ENCODE data around the gene EID2. TPM values are rescaled to one million over a fixed set of nuclear protein-coding genes. Genes with fewer than 3 reads are reported as not detected.

EID2 gene
- total and polyA plus RNA-seq, 12 donors = 13.9 to 32.9 (median 25.9) TPM

- 67 to 75% (median 72%) methylated on average over 3 to 5 of the region's 5 CpGs for WGBS, 4 donors
- Histone ChIP-seq H3K36me3 (replicated peaks in 1 of 2) (peaks cover 0 to 4% of the 10 kb centered on the region in 2 donors), H3K4me1 (replicated peaks in 1 of 2) (peaks cover 0 to 11% of the 10 kb centered on the region in 2 donors), H3K27ac (no peak overlapping the region), H3K9me3 (replicated peaks in 1 of 3) (no peaks in the 10 kb centered on the region), H3K4me3 (no peak overlapping the region), H3K27me3 (peaks cover 28% of the 10 kb centered on the region)
- intact Hi-C loops (cut with DNase I) = no loop called here
- no peak for TF ChIP-seq POLR2A (IDR thresholded peaks at IDR 0.05)
- TF ChIP-seq, protein P1, sequence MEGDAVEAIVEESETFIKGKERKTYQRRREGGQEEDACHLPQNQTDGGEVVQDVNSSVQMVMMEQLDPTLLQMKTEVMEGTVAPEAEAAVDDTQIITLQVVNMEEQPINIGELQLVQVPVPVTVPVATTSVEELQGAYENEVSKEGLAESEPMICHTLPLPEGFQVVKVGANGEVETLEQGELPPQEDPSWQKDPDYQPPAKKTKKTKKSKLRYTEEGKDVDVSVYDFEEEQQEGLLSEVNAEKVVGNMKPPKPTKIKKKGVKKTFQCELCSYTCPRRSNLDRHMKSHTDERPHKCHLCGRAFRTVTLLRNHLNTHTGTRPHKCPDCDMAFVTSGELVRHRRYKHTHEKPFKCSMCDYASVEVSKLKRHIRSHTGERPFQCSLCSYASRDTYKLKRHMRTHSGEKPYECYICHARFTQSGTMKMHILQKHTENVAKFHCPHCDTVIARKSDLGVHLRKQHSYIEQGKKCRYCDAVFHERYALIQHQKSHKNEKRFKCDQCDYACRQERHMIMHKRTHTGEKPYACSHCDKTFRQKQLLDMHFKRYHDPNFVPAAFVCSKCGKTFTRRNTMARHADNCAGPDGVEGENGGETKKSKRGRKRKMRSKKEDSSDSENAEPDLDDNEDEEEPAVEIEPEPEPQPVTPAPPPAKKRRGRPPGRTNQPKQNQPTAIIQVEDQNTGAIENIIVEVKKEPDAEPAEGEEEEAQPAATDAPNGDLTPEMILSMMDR (IDR thresholded peaks at IDR 0.05) = no peak
- no peak for DNase-seq
Measured at GRCh38 chr19:39496063-39496462, 43.9 kb downstream of the EID2 start.

GRCh38 chr19:39494661-39495060, 45.3 kb downstream of the EID2 start:
- intact Hi-C loops (cut with DNase I) = no loop called here
- TF ChIP-seq, protein P1 (IDR thresholded peaks at IDR 0.05) = no peak
- no peak for TF ChIP-seq POLR2A (IDR thresholded peaks at IDR 0.05)
- DNase-seq = no peak
- Histone ChIP-seq H3K36me3 (replicated peaks in 1 of 2) (peaks cover 0 to 18% of the 10 kb centered on the region in 2 donors), H3K27me3 (peaks cover 24% of the 10 kb centered on the region), H3K4me1 (replicated peaks in 1 of 2) (peaks cover 0 to 11% of the 10 kb centered on the region in 2 donors), H3K27ac (no peak overlapping the region), H3K9me3 (replicated peaks in 1 of 3) (no peaks in the 10 kb centered on the region), H3K4me3 (no peak overlapping the region)
- WGBS, 4 donors = 84 to 92% (median 86%) methylated on average over 5 of the region's 5 CpGs

GRCh38 chr19:39492788-39493187, 47.2 kb downstream of the EID2 start:
- Histone ChIP-seq H3K27me3 (peaks cover 5% of the 10 kb centered on the region), H3K4me3 (no peak overlapping the region), H3K27ac (no peak overlapping the region), H3K4me1 (replicated peaks in 1 of 2) (peaks cover 0 to 4% of the 10 kb centered on the region in 2 donors), H3K36me3 (replicated peaks in 1 of 2) (peaks cover 0 to 36% of the 10 kb centered on the region in 2 donors), H3K9me3 (replicated peaks in 1 of 3) (no peaks in the 10 kb centered on the region)
- intact Hi-C loops (cut with DNase I) = no loop called here
- TF ChIP-seq, protein P1 (IDR thresholded peaks at IDR 0.05) = no peak
- no peak for TF ChIP-seq POLR2A (IDR thresholded peaks at IDR 0.05)
- no peak for DNase-seq
- WGBS, 4 donors = 77 to 93% (median 88%) methylated on average over 2 to 3 of the region's 3 CpGs

GRCh38 chr19:39492225-39492624, 47.7 kb downstream of the EID2 start:
- no peak for DNase-seq

More at GRCh38 chr19:39492225-39492624, 47.7 kb downstream of the EID2 start:
- intact Hi-C loops (cut with DNase I) = no loop called here
- no peaks in the 10 kb centered on the region for H3K4me1 ChIP-seq (replicated peaks in 1 of 2)
- H3K27ac ChIP-seq = no peak overlapping the region
- TF ChIP-seq, protein P1 (IDR thresholded peaks at IDR 0.05) = no peak
- TF ChIP-seq POLR2A (IDR thresholded peaks at IDR 0.05) = no peak
- H3K27me3 ChIP-seq = peaks cover under 1% of the 10 kb centered on the region
- peaks cover 0 to 40% of the 10 kb centered on the region in 2 donors for H3K36me3 ChIP-seq (replicated peaks in 1 of 2)
- no peaks in the 10 kb centered on the region for H3K9me3 ChIP-seq (replicated peaks in 1 of 3)
- 92 to 98% (median 96%) methylated on average over 6 of the region's 6 CpGs for WGBS, 4 donors
- no peak overlapping the region for H3K4me3 ChIP-seq

Data from adrenal gland (tissue), 12 donors.